Testis (tissue), 3 donors: ENCODE results near the gene CMTM2. TPM values are rescaled to one million over a fixed set of nuclear protein-coding genes. Genes with fewer than 3 reads are reported as not detected.
"Not testable (repeated sequence)": the region's sequence is repeated elsewhere in the genome, so short reads cannot be mapped to it uniquely, and the experiment has no call there.

ENCODE experiments used
- DNase-seq: peaks from one replicate; pipeline ENCODE4 v3.0.0-alpha.2; 2019
- H3K27ac ChIP-seq, 2 donors: fragments of 200-600 bp; sonication (generic); one replicate each; pipeline ENCODE4 v1.5.1; 2019
- H3K27me3 ChIP-seq: fragments of 200-600 bp; sonication (generic); one replicate; pipeline ENCODE4 v1.5.1; 2019
- H3K36me3 ChIP-seq: fragments of 200-600 bp; sonication (generic); one replicate; pipeline ENCODE4 v1.5.1; 2017; ENCODE audit warnings: low read depth; ENCODE audit errors: missing control alignments
- H3K4me1 ChIP-seq: fragments of 200-600 bp; sonication (generic); one replicate; pipeline ENCODE4 v1.5.1; 2019
- H3K4me3 ChIP-seq, 2 donors: fragments of 200-600 bp; sonication (generic); one replicate each; pipeline ENCODE4 v1.5.1; 2017 to 2019
- H3K9me3 ChIP-seq: fragments of 200-600 bp; sonication (generic); one replicate; pipeline ENCODE4 v1.5.1; 2017
- POLR2A ChIP-seq: fragments of 450-650 bp; IDR thresholded peaks from one replicate; pipeline ENCODE4 v1.6.1; 2017; ENCODE audit warnings: antibody characterized with exemption, mild to moderate bottlenecking, moderate library complexity
- WGBS, 2 donors: methylation state at CpG; one replicate each; pipeline ENCODE4 v1.1.5; 2018; 5-methylcytosine and 5-hydroxymethylcytosine counted together
- intact Hi-C: fragments of 100-400 bp; cut with DNase I; formaldehyde crosslinking; loops from one replicate; pipeline ENCODE4 v1.15.1; 2023; ENCODE audit warnings: low total_unique reads
- polyA plus RNA-seq: library from polyadenylated mRNA; stranded (reverse); fragments of 350-450 nt; fragmentation: Illumina TruSeq; extraction: RNeasy Lipid Tissue Mini Kit (QIAGEN cat#74804); gene quantifications from one replicate; pipeline ENCODE4 v1.2.3, GENCODE V29; 2014; ENCODE audit warnings: low read depth, low replicate concordance; ENCODE audit not compliant: insufficient read depth
- total RNA-seq, 2 donors: library from RNA; depleted of rRNA; stranded (reverse); fragments of >200 nt; gene quantifications; one replicate each; pipeline ENCODE4 v1.2.3, GENCODE V29; 2016
- TF ChIP-seq, protein P1 (sequence below), 3 experiments: fragments of 450-650 bp in 2 of 3; fragments of 200-600 bp in 1 of 3; sonication (generic) in 1 of 3; IDR thresholded peaks; one replicate each; pipeline ENCODE4 v1.5.1; 2016 to 2019; ENCODE audit warnings: antibody characterized with exemption in 3 of 3, mild to moderate bottlenecking in 2 of 3, moderate library complexity in 1 of 3

Gene CMTM2
- total and polyA plus RNA-seq, 3 donors from 2014 or later, result 307 to 1,249 (median 454) TPM

DNA sequence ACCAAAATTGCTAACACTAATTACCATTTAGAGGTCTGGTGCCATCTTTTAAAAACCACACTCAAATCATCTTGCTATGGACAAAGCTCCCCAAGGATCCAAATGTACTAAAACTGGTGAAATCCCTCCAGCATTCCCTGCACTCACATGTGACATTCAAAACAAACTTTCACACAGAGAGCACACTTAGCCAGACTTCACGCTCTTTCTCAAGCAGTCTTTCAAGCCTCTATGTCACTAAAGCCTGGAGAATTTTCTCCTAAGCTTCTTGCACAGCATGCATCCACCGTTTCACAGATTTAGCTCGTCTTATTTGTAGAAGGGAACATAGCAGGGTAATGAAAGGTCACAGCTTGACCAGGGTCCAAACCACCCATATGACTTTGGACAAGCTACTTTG lies 44.5 kb downstream of the CMTM2 start:
- 82 to 89% methylated on average over 3 of the region's 3 CpGs for WGBS, 2 donors
- Histone ChIP-seq H3K4me1 (peaks cover 15% of the 10 kb centered on the region), H3K27ac (no peak overlapping the region), H3K4me3 (no peak overlapping the region), H3K9me3 (no peaks in the 10 kb centered on the region), H3K36me3 (no peaks in the 10 kb centered on the region), H3K27me3 (no peaks in the 10 kb centered on the region)
- TF ChIP-seq POLR2A, result no peak
- DNase-seq, result no peak
- intact Hi-C loops, result no loop called here

DNA sequence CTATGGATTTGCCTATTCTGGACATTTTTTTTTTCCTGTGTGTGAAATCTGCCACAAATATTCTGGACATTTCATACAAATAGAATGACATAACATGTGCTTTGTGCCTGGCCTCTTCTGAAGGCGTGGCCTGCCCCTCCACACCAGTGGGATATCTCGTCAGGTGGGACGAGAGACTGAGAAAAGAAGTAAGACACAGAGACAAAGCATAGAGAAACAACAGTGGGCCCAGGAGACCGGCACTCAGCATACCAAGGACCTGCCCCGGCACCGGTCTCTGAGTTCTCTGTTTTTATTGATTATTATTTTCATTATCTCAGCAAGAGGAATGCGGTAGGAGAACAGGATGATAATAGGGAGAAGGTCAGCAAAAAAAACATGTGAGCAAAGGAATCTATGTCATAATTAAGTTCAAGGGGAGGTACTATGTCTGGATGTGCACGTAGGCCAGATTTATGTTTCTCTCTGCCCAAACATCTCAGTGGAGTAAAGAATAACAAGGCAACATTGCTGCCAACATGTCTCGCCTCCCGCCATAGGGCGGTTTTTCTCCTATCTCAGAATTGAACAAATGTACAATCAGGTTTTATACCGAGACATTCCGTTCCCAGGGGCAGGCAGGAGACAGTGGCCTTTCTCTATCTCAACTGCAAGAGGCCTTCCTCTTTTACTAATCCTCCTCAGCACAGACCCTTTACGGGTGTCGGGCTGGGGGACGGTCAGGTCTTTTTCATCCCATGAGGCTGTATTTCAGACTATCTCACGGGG lies 48.5 kb downstream of the CMTM2 start:
- H3K9me3 ChIP-seq, H3K4me3 ChIP-seq, H3K27me3 ChIP-seq, intact Hi-C loops, H3K4me1 ChIP-seq, H3K36me3 ChIP-seq: not testable (repeated sequence)
- WGBS, 2 donors, result 50 to 64% methylated on average over 17 of the region's 17 CpGs
- peak; percentile 52 for DNase-seq
- H3K27ac ChIP-seq, result peak overlapping the region; percentile 53 to 64

DNA sequence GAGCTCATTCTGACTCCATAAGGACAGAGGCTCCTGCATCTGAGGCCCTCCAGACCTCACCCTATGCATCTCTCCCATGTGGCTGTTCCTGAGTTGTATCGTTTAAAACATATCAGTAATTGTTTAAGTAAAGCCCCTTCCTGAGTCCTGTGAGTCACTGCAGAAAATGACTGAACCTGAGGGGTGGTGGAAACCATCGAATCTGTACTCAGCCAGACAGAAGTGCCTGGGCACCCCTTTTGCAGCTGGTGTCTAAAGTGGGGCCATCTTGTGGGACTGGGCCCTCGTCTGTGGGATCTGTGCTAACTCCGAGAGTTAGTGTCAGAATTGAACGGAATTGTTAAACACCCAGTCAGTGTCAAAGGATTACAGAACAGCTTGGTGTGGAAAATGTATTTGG lies 50.6 kb downstream of the CMTM2 start:
- peaks cover 10% of the 10 kb centered on the region for H3K4me1 ChIP-seq
- no peaks in the 10 kb centered on the region for H3K36me3 ChIP-seq
- H3K27me3 ChIP-seq, result no peaks in the 10 kb centered on the region
- 79 to 93% methylated on average over 5 of the region's 5 CpGs for WGBS, 2 donors
- H3K27ac ChIP-seq, result peak overlapping the region in 1 of 2 donors; percentile 50
- TF ChIP-seq, protein P1, sequence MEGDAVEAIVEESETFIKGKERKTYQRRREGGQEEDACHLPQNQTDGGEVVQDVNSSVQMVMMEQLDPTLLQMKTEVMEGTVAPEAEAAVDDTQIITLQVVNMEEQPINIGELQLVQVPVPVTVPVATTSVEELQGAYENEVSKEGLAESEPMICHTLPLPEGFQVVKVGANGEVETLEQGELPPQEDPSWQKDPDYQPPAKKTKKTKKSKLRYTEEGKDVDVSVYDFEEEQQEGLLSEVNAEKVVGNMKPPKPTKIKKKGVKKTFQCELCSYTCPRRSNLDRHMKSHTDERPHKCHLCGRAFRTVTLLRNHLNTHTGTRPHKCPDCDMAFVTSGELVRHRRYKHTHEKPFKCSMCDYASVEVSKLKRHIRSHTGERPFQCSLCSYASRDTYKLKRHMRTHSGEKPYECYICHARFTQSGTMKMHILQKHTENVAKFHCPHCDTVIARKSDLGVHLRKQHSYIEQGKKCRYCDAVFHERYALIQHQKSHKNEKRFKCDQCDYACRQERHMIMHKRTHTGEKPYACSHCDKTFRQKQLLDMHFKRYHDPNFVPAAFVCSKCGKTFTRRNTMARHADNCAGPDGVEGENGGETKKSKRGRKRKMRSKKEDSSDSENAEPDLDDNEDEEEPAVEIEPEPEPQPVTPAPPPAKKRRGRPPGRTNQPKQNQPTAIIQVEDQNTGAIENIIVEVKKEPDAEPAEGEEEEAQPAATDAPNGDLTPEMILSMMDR (IDR thresholded peaks at IDR 0.05), result no peak
- no peak for TF ChIP-seq POLR2A
- H3K9me3 ChIP-seq, result no peaks in the 10 kb centered on the region
- no peak overlapping the region for H3K4me3 ChIP-seq
- no peak for DNase-seq
- intact Hi-C loops, result no loop called here

DNA sequence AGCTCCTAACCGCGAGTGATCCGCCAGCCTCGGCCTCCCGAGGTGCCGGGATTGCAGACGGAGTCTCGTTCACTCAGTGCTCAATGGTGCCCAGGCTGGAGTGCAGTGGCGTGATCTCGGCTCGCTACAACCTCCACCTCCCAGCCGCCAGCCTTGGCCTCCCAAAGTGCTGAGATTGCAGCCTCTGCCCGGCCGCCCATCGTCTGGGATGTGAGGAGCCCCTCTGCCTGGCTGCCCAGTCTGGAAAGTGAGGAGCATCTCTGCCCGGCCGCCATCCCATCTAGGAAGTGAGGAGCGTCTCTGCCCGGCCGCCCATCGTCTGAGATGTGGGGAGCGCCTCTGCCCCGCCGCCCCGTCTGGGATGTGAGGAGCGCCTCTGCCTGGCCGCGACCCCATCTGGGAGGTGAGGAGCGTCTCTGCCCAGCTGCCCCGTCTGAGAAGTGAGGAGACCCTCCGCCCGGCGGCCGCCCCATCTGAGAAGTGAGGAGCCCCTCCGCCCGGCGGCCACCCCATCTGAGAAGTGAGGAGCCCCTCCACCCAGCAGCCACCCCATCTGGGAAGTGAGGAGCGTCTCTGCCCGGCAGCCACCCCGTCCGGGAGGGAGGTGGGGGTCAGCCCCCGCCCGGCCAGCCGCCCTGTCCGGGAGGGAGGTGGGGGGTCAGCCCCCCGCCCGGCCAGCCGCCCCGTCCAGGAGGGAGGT lies 51.4 kb downstream of the CMTM2 start:
- H3K4me1 ChIP-seq, DNase-seq, H3K27me3 ChIP-seq, H3K27ac ChIP-seq, intact Hi-C loops, H3K36me3 ChIP-seq, H3K4me3 ChIP-seq, H3K9me3 ChIP-seq: not testable (repeated sequence)
- 80 to 93% methylated on average over 1 to 16 of the region's 49 CpGs for WGBS, 2 donors

DNA sequence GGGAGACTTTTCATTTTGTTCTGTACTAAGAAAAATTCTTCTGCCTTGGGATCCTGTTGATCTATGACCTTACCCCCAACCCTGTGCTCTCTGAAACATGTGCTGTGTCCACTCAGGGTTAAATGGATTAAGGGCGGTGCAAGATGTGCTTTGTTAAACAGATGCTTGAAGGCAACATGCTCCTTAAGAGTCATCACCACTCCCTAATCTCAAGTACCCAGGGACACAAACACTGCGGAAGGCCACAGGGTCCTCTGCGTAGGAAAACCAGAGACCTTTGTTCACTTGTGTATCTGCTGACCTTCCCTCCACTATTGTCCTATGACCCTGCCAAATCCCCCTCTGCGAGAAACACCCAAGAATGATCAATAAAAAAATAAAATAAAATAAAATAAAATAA lies 52.3 kb downstream of the CMTM2 start:
- Histone ChIP-seq H3K27ac (peak overlapping the region in 1 of 2 donors; percentile 8), H3K4me1 (peaks cover 12% of the 10 kb centered on the region)
- 66 to 82% methylated on average over 3 of the region's 4 CpGs for WGBS, 2 donors
- H3K36me3 ChIP-seq, H3K27me3 ChIP-seq, H3K9me3 ChIP-seq, DNase-seq, H3K4me3 ChIP-seq, intact Hi-C loops: not testable (repeated sequence)

DNA sequence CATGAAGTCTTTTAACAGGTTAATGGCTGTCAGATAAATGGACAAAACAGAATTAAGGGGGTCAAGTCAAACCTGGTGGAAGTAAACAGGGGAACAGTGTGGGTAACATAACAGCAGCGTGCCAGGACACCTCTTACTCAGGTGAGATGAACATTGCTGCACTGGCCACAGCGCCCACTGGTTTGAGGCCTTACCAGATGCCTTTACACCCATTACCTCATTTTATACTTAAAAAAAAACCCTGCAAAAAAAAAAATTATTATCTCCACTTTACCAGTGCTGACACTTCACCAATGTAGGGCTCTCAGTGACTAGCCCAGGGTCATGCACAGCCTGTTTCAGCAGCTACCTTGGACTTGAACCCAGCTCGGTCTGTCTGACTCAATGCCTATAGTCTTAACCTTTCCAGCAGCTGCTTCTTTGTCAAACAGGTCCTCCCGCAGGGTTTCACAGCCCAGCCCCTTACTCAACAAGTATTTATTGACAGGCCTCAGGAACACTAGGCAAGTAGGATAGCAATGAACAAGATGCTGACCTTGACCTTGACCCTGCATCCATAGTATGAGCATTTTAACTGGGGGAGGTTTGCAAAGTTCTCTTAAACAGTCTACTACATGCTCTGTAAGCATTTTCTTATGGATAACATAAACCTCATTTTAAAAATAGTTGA lies 55.4 kb downstream of the CMTM2 start:
- H3K27me3 ChIP-seq, result no peaks in the 10 kb centered on the region
- no peak for TF ChIP-seq POLR2A
- TF ChIP-seq, protein P1 (IDR thresholded peaks at IDR 0.05), result no peak
- no peak overlapping the region for H3K4me3 ChIP-seq
- H3K9me3 ChIP-seq, result no peaks in the 10 kb centered on the region
- peaks cover 13% of the 10 kb centered on the region for H3K4me1 ChIP-seq
- H3K36me3 ChIP-seq, result no peaks in the 10 kb centered on the region
- no peak for DNase-seq
- 80 to 85% methylated on average over 4 of the region's 4 CpGs for WGBS, 2 donors
- intact Hi-C loops, result no loop called here
- no peak overlapping the region for H3K27ac ChIP-seq
